ENCODE measurements around the gene NR2F6.

GRCh38 chr19:17195106-17195505 lies 50.6 kb downstream of the NR2F6 start:
- no peak for TF ChIP-seq CTCF (IDR thresholded peaks at IDR 0.05)
- TF ChIP-seq POLR2A (IDR thresholded peaks at IDR 0.05): no peak

Data from lower leg skin (tissue), 3 donors.